ENCODE measurements around the gene ARV1.

The ARV1 gene

GRCh38 chr1:230978491-230979388 lies at the start of gene ARV1, which contains the start of gene TTC13:
Gene ARV1, plus strand, starts transcription at chr1:230979094. Its CDS starts 12 bp downstream, at chr1:230979106.
Gene TTC13, minus strand, starts transcription at chr1:230978861. Its CDS starts 31 bp downstream, at chr1:230978830.
- no peak for TF ChIP-seq ZNF274 (IDR thresholded peaks at IDR 0.05; ENCODE audit: low read depth, low read length)
- H3K4me3 ChIP-seq (ENCODE audit: low read length): peak within 1 kb of the TSS; percentile 98

GRCh38 chr1:230930986-230931385 lies 47.9 kb upstream of the ARV1 start:
- TF ChIP-seq ZNF274 (IDR thresholded peaks at IDR 0.05; ENCODE audit: low read depth, low read length): no peak
- no peak overlapping the region for H3K4me3 ChIP-seq (ENCODE audit: low read length)

GRCh38 chr1:230935852-230936251 lies 43.0 kb upstream of the ARV1 start:
- TF ChIP-seq ZNF274 (IDR thresholded peaks at IDR 0.05; ENCODE audit: low read depth, low read length): no peak
- no peak overlapping the region for H3K4me3 ChIP-seq (ENCODE audit: low read length)

DNA sequence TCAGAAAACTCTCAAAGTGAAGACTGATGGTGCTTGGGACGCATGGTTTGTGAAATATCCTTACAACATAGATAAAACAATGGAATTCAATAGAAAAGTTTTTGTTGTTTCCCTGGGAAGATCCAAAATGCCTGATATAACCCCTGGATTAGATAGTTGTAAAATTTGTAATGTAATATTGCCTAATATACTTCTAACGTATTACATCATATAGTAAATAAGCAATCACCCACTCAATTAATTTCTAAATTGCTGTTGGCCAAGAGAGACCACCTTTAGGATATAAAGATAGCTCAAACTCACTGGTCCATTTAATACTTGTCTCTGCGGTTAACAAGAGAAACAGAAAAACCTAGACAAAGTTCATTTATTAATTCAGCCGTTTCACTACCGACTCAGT lies 42.4 kb upstream of the ARV1 start:
- TF ChIP-seq ZNF274 (IDR thresholded peaks at IDR 0.05; ENCODE audit: low read depth, low read length): no peak

GRCh38 chr1:230937371-230937770 lies 41.5 kb upstream of the ARV1 start:
- no peak for TF ChIP-seq ZNF274 (IDR thresholded peaks at IDR 0.05; ENCODE audit: low read depth, low read length)

More for the DNA sequence above, 42.4 kb upstream of the ARV1 start:
- H3K4me3 ChIP-seq (ENCODE audit: low read length): no peak overlapping the region

DNA sequence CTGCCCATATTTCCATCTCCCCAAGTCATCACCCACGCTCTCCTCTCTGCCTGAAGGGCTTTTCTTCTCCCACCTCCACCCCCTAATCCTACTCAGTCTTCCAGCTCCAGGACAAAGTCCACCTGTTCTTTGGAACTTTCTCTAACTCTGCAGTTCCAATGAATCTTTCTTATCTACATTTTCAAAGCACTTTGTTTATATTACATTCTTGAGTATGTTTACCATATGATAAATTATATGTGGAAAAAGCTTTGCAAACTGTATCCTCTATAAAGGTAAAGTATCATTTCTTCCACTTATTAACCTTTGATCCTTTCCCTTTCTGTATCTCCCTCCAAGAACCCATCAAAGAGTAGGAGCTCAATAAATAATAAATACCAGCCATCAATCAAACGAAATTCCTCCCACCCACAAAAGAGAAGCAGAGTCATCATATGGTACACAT lies 39.9 kb upstream of the ARV1 start:
- H3K4me3 ChIP-seq (ENCODE audit: low read length): no peak overlapping the region
- no peak for TF ChIP-seq ZNF274 (IDR thresholded peaks at IDR 0.05; ENCODE audit: low read depth, low read length)

More at GRCh38 chr1:230937371-230937770, 41.5 kb upstream of the ARV1 start:
- no peak overlapping the region for H3K4me3 ChIP-seq (ENCODE audit: low read length)

DNA sequence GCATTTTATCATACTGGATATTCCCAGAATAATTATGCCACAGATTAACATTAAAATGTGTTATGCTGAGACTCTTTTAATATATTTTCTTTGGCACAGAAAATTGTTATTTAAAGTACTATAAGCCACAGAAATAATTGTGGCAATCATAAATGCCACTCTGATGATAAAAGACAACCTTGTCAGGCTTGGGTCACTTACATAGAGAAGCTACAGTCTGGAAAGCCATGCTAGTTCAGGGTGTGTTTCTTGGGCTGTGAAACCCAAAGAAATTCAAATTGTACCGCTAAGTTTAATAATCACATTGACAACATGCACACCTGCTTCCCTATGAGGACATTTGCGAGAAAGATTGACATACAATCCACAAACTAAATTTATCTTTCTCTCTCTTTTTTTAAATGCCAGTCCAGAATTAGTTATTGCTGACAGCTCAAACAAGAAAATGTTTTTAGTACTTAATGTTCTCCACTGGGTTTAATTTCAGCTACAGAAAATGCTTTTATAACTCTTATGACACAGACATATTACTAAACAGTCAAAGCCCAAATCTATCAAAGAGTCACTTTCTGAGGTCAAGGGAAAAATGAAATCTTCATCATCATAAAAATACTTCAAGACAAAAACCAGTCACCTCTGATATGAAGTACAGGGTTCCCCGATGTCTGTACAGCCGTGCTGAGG lies 38.9 kb upstream of the ARV1 start:
- H3K4me3 ChIP-seq (ENCODE audit: low read length): no peak overlapping the region
- TF ChIP-seq ZNF274 (IDR thresholded peaks at IDR 0.05; ENCODE audit: low read depth, low read length): no peak

GRCh38 chr1:230940848-230941247 lies 38.0 kb upstream of the ARV1 start:
- no peak for TF ChIP-seq ZNF274 (IDR thresholded peaks at IDR 0.05; ENCODE audit: low read depth, low read length)
- no peak overlapping the region for H3K4me3 ChIP-seq (ENCODE audit: low read length)

GRCh38 chr1:230943048-230943593 lies 35.8 kb upstream of the ARV1 start:
- no peak for TF ChIP-seq ZNF274 (IDR thresholded peaks at IDR 0.05; ENCODE audit: low read depth, low read length)
- no peak overlapping the region for H3K4me3 ChIP-seq (ENCODE audit: low read length)

DNA sequence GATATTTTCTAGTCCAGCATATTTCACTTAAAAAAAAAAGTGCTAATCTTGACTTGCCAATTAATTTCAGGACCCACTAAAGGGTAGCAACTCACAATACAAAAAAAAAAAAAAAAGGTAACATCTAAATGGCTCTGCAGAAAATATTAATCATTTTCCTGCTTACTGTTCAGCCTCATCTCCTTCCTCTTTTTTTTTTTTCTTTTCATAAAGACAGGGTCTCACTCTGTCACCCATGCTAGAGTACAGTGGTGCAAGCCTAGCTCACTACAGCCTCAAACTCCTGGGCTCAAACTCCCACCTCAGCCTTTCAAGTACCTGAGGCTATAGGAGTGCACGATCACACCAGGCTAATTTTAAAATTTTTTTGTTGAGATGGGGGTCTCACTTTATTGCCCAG lies 30.6 kb upstream of the ARV1 start:
- no peak overlapping the region for H3K4me3 ChIP-seq (ENCODE audit: low read length)

DNA sequence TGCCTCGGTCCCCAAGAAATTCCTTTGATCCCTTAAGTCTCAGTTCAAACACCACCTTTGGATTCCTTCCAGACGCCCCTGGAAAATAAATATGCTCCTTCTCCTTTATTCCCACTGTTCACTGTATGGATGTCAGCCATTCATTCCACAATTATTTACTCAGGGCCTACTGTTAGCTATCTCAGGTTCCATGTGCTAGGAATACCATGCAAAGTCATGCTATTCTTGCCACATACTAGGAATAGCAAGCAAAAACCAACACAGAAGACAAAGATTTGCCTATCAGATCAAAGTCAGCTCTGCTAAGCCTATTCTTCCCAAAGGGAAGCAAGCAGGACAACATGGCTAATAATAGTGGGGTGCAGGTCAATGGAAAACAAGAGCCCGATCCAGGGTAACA lies 30.0 kb upstream of the ARV1 start:
- no peak for TF ChIP-seq ZNF274 (IDR thresholded peaks at IDR 0.05; ENCODE audit: low read depth, low read length)
- no peak overlapping the region for H3K4me3 ChIP-seq (ENCODE audit: low read length)

More for the DNA sequence above, 30.6 kb upstream of the ARV1 start:
- TF ChIP-seq ZNF274 (IDR thresholded peaks at IDR 0.05; ENCODE audit: low read depth, low read length): no peak

DNA sequence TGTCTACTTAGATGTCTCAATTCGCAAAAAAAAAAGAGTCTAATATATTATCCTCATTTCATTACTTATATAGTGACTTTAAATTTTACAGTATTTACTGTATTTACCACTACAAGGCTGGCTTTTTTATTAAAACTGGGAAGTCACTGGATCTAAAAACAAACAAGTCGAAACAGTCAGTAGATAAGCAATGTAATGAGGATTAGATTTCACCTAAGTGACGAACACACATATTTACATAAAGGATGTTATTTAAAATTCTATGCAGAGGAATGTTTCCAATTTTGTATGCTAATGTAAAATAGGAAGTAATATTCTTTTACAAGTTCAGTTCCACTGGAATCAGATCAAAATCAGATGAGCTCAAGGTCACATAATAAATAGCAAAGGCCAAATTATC lies 28.5 kb upstream of the ARV1 start:
- TF ChIP-seq ZNF274 (IDR thresholded peaks at IDR 0.05; ENCODE audit: low read depth, low read length): no peak
- H3K4me3 ChIP-seq (ENCODE audit: low read length): no peak overlapping the region

- TF ChIP-seq ZNF274 (IDR thresholded peaks at IDR 0.05; ENCODE audit: low read depth, low read length): no peak
- H3K4me3 ChIP-seq (ENCODE audit: low read length): no peak overlapping the region
These were observed 21.3 kb upstream of the ARV1 start for GRCh38 chr1:230957580-230957989.

- no peak for TF ChIP-seq ZNF274 (IDR thresholded peaks at IDR 0.05; ENCODE audit: low read depth, low read length)
These were observed 20.5 kb upstream of the ARV1 start for GRCh38 chr1:230958370-230958769.

More at GRCh38 chr1:230958370-230958769, 20.5 kb upstream of the ARV1 start:
- no peak overlapping the region for H3K4me3 ChIP-seq (ENCODE audit: low read length)

Data from GM08714 (cell line).